BE2C (cell line): Measurements from ENCODE around the gene BUB3.
A peak's percentile ranks its signal among the peaks of the same experiment; 100 is the strongest.

Experiments
- DNase-seq: peaks from one replicate; pipeline ENCODE4 v3.0.0-alpha.2; 2020
- H3K27me3 ChIP-seq: fragments of 250-450 bp; sonication (Bioruptor Pico); 2 replicates; pipeline ENCODE4 v1.5.1; 2020; ENCODE audit warnings: mild to moderate bottlenecking
- H3K36me3 ChIP-seq: fragments of 250-450 bp; sonication (Bioruptor Pico); 2 replicates; pipeline ENCODE4 v1.5.1; 2020; ENCODE audit warnings: mild to moderate bottlenecking
- H3K4me1 ChIP-seq: fragments of 250-450 bp; sonication (Bioruptor Pico); 2 replicates; pipeline ENCODE4 v1.5.1; 2020
- H3K4me3 ChIP-seq: 2 replicates; pipeline ENCODE4 v1.5.1; 2011; ENCODE audit warnings: low read depth, low read length
- H3K9me3 ChIP-seq: fragments of 250-450 bp; sonication (Bioruptor Pico); 2 replicates; pipeline ENCODE4 v1.5.1; 2020
- TF ChIP-seq, protein P1 (sequence below): IDR thresholded peaks from 2 replicates; pipeline ENCODE4 v1.5.1; 2012; ENCODE audit warnings: mild to moderate bottlenecking, low read depth, low read length

The BUB3 gene

DNA sequence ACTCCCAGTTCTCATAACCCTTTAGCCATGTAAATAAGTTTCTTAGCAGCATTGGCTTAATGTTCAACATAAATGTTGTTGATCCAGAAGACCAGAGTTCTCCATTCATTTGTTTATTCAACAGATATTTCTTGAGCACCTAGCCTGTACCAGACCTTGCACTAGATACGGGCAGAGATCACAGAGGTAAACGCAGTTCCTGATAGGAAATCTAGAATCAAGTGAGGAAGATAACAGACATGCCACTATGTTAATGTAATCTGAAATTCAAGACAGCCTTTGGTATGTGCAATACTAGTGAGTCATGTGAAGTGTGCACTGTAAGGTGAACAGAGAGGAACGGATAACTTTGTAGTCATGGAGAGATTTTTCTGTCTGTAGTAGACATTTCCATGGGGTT is 3.0 kb downstream of the BUB3 start:
- H3K27me3 ChIP-seq = no peaks in the 10 kb centered on the region
- no peak overlapping the region for H3K4me3 ChIP-seq
- H3K36me3 ChIP-seq = peaks cover 70% of the 10 kb centered on the region
- peaks cover 3% of the 10 kb centered on the region; the same call in 1 of the 2 replicates for H3K4me1 ChIP-seq
- no peaks in the 10 kb centered on the region for H3K9me3 ChIP-seq
- no peak for DNase-seq
- TF ChIP-seq, protein P1, sequence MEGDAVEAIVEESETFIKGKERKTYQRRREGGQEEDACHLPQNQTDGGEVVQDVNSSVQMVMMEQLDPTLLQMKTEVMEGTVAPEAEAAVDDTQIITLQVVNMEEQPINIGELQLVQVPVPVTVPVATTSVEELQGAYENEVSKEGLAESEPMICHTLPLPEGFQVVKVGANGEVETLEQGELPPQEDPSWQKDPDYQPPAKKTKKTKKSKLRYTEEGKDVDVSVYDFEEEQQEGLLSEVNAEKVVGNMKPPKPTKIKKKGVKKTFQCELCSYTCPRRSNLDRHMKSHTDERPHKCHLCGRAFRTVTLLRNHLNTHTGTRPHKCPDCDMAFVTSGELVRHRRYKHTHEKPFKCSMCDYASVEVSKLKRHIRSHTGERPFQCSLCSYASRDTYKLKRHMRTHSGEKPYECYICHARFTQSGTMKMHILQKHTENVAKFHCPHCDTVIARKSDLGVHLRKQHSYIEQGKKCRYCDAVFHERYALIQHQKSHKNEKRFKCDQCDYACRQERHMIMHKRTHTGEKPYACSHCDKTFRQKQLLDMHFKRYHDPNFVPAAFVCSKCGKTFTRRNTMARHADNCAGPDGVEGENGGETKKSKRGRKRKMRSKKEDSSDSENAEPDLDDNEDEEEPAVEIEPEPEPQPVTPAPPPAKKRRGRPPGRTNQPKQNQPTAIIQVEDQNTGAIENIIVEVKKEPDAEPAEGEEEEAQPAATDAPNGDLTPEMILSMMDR = no peak

DNA sequence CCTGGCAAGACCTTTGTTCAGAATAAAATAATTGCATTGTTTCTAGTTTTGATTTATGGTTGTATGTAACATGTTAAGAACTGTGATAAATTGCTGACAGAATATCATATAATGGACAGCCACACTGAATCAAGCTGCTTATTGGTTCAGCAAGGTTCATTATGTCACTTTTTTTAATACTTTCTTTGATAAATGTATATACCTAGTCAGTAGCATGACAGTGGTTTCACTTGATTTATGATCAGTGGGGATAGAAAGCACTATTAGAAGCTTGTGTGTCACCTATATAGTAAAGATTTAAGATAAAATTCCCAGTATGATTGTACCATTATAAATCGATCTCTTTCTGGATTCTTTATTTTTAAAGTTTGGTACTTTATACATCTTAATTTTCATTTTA is 4.5 kb downstream of the BUB3 start:
- TF ChIP-seq, protein P1 = no peak
- Histone ChIP-seq H3K36me3 (peaks cover 84% of the 10 kb centered on the region), H3K4me1 (peaks cover 10% of the 10 kb centered on the region; the same call in 1 of the 2 replicates), H3K4me3 (no peak overlapping the region), H3K27me3 (no peaks in the 10 kb centered on the region), H3K9me3 (no peaks in the 10 kb centered on the region)
- DNase-seq = no peak

DNA sequence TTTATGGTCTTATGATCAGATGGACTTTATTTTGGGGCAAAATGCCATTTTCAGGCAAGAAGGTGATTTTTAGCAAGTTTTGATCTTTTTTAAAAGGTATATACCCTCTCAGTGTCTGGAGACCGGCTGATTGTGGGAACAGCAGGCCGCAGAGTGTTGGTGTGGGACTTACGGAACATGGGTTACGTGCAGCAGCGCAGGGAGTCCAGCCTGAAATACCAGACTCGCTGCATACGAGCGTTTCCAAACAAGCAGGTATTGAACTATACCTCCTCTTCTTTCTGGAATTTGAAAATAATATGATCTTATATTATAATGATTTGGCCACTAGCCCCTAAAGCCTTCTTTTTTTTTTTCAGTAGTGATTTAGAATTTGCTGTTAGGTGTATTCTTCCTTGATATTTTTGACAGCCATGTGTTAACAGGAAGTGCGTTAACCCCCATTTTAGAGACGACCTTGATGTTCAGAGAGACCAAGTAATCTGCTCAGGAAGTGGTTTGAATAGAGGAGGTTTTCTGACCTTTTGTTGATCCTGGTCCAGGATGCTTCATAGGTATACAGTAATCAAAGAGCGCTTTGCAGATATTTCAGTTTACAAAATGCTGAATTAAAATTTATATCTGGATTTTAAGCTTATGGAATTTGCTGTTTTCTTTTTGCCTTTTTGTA is 6.2 kb downstream of the BUB3 start:
- Histone ChIP-seq H3K9me3 (no peaks in the 10 kb centered on the region), H3K27me3 (no peaks in the 10 kb centered on the region), H3K4me1 (peaks cover 10% of the 10 kb centered on the region; the same call in 1 of the 2 replicates), H3K4me3 (no peak overlapping the region), H3K36me3 (peaks cover 93% of the 10 kb centered on the region)
- DNase-seq = no peak
- TF ChIP-seq, protein P1 = no peak

DNA sequence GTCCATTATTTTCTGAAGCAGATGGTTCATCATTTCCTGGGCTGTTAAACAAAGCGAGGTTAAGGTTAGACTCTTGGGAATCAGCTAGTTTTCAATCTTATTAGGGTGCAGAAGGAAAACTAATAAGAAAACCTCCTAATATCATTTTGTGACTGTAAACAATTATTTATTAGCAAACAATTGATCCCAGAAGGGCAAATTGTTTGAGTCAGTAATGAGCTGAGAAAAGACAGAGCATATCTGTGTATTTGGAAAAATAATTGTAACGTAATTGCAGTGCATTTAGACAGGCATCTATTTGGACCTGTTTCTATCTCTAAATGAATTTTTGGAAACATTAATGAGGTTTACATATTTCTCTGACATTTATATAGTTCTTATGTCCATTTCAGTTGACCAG is 10.1 kb downstream of the BUB3 start:
- no peak for DNase-seq
- peaks cover 7% of the 10 kb centered on the region; the same call in 1 of the 2 replicates for H3K4me1 ChIP-seq
- H3K36me3 ChIP-seq = peaks cover 88% of the 10 kb centered on the region
- no peaks in the 10 kb centered on the region for H3K9me3 ChIP-seq
- no peaks in the 10 kb centered on the region for H3K27me3 ChIP-seq
- TF ChIP-seq, protein P1 = no peak
- H3K4me3 ChIP-seq = no peak overlapping the region

DNA sequence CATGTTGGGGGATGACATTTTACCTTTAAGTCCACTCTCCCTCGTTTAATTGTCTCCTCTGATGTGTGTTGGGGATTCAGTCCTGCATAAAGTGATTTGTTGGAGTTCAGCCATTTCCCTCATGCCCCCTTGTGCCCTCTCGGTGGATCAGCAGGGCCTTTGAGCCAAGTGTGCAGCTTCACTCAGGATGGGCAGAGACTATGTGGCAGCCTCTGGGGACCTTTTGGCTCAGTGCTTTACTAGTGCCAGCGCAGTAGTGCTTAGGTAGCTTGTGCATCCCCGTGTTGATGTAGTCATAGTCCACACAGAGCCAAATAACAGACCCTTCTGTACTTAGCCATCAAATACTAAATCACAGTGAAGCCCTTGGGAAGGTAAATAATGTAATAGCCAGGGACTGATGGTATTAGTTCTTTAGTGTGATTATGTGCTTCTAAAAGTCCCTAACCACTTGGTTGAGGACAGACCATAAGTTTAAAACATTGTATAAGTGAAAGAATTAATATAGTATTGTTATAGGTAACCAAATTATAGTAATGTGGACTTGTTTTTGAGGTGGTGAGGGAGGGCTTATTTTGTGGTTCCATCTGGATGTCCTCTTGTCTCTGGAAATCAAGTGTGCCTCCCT is 11.4 kb downstream of the BUB3 start:
- TF ChIP-seq, protein P1 = peak; percentile 47
- no peaks in the 10 kb centered on the region for H3K9me3 ChIP-seq
- H3K4me1 ChIP-seq = peaks cover 7% of the 10 kb centered on the region; the same call in 1 of the 2 replicates
- DNase-seq = peak; percentile 53
- no peaks in the 10 kb centered on the region for H3K27me3 ChIP-seq
- H3K36me3 ChIP-seq = peaks cover 78% of the 10 kb centered on the region
- H3K4me3 ChIP-seq = no peak overlapping the region

DNA sequence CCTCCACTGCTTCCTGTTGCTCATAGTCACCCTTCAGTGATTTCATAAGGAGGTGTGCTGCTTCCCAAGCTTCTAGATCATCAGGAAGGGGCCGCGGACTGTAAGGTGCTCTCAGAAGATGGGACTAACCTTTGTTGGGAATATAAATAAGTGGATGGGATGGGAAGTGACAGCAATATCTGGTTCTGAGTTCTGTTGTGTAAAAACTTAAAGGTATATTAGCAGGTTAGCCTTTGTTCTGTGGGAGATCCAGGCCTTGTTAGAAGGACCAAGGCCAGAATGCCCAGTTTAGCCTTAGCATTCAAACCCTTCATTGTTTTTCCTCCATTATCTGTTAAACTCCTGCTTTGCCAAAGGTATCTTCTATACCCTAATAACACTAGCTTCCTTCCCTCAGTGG is 12.4 kb downstream of the BUB3 start:
- Histone ChIP-seq H3K4me3 (no peak overlapping the region), H3K36me3 (peaks cover 67% of the 10 kb centered on the region), H3K4me1 (peaks cover 7% of the 10 kb centered on the region; the same call in 1 of the 2 replicates), H3K9me3 (no peaks in the 10 kb centered on the region), H3K27me3 (no peaks in the 10 kb centered on the region)
- DNase-seq = no peak
- TF ChIP-seq, protein P1 = no peak
